Left lung (tissue), 10 donors: ENCODE data around the gene DIPK1A. TPM values are rescaled to one million over a fixed set of nuclear protein-coding genes. Genes with fewer than 3 reads are reported as not detected.

Experiments used
- ATAC-seq: fragments of 200-7000 bp; cut with Tn5 transposase; one replicate; pipeline ENCODE4 v1.9.1; 2020; ENCODE audit warnings: moderate library complexity
- DNase-seq, 4 donors: peaks; one replicate each; pipeline ENCODE4 v3.0.0-alpha.2; 2013 to 2020
- H3K27ac ChIP-seq, 2 donors: fragments of 200-600 bp; sonication (generic) in 1 of 2; one replicate each; pipeline versions ENCODE4 v1.5.0 to v1.8.0; 2020 to 2021
- H3K27me3 ChIP-seq, 2 donors: fragments of 200-600 bp; sonication (generic) in 1 of 2; one replicate each; pipeline versions ENCODE4 v1.5.0 to v1.8.0; 2020 to 2021
- H3K36me3 ChIP-seq, 2 donors: fragments of 200-600 bp; sonication (generic) in 1 of 2; one replicate each; pipeline versions ENCODE4 v1.5.0 to v1.8.0; 2020 to 2021
- H3K4me1 ChIP-seq, 2 donors: fragments of 200-600 bp; one replicate each; pipeline ENCODE4 v1.8.0; 2021
- H3K4me3 ChIP-seq, 2 donors: fragments of 200-600 bp; sonication (generic) in 1 of 2; one replicate each; pipeline versions ENCODE4 v1.5.0 to v1.8.0; 2020 to 2021; ENCODE audit warnings: mild to moderate bottlenecking in 1 of 2
- H3K9me3 ChIP-seq, 2 donors: fragments of 200-600 bp; sonication (generic) in 1 of 2; one replicate each; pipeline versions ENCODE4 v1.5.0 to v1.8.0; 2020 to 2021
- intact Hi-C, 2 donors: fragments of 100-400 bp; cut with DNase I; formaldehyde crosslinking; loops; one replicate each; pipeline versions ENCODE4 v1.11.2 to v1.14.2; 2022
- polyA plus RNA-seq, 6 donors: library from polyadenylated mRNA; unstranded; fragments of 120-200 nt; gene quantifications; one replicate each; pipeline ENCODE4 v1.2.1, GENCODE V29; 2013; ENCODE audit not compliant: insufficient read length in 6 of 6
- total RNA-seq, 2 donors: library from RNA; stranded (reverse); fragmentation: NEBNext Ultra II Directional; extraction: Animal tissue kit (Norgen Biotek cat#: 25700); gene quantifications; one replicate each; pipeline ENCODE4 v1.2.1, GENCODE V29; 2021
- TF ChIP-seq, protein P1 (sequence below), 2 donors: fragments of 200-600 bp; sonication (generic) in 1 of 2; IDR thresholded peaks; one replicate each; pipeline versions ENCODE4 v1.5.0 to v1.8.0; 2021; ENCODE audit warnings: antibody characterized with exemption in 2 of 2
- donor health status: DM: no; HTN: yes; CAD: no.
- donor health status: DM: no; HTN: no; CAD: no.

DIPK1A gene
- total and polyA plus RNA-seq, 8 donors, result 6.8 to 14.8 (median 10.2) TPM

DNA sequence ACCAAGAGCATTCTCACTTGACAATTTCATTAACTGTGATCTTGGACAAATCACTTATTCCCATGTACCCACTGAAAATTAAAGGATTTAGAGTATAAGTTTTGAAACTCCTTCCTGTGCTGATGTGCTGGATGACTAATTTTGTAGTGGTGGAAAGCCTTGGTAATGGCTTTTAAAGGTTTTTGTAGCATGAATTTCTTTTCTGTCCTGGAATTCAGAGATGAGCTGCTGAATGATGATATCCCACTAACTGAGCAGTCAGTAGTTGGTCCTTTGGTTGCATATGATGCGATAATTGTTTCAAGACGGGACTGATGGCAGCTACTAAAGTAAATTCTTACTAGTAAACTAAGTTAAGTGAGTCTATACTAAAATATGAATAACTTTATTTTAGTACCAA lies 124.2 kb downstream of the DIPK1A start:
- H3K4me1 ChIP-seq, result peaks cover 14 to 69% of the 10 kb centered on the region in 2 donors
- DNase-seq (no peak), ATAC-seq (no peak)
- intact Hi-C loops, result no loop called here
- H3K9me3 ChIP-seq, result no peaks in the 10 kb centered on the region
- peaks cover 6 to 87% of the 10 kb centered on the region in 2 donors for H3K36me3 ChIP-seq
- TF ChIP-seq, protein P1, sequence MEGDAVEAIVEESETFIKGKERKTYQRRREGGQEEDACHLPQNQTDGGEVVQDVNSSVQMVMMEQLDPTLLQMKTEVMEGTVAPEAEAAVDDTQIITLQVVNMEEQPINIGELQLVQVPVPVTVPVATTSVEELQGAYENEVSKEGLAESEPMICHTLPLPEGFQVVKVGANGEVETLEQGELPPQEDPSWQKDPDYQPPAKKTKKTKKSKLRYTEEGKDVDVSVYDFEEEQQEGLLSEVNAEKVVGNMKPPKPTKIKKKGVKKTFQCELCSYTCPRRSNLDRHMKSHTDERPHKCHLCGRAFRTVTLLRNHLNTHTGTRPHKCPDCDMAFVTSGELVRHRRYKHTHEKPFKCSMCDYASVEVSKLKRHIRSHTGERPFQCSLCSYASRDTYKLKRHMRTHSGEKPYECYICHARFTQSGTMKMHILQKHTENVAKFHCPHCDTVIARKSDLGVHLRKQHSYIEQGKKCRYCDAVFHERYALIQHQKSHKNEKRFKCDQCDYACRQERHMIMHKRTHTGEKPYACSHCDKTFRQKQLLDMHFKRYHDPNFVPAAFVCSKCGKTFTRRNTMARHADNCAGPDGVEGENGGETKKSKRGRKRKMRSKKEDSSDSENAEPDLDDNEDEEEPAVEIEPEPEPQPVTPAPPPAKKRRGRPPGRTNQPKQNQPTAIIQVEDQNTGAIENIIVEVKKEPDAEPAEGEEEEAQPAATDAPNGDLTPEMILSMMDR (IDR thresholded peaks at IDR 0.05), result no peak
- no peak overlapping the region for H3K4me3 ChIP-seq
- no peak overlapping the region for H3K27ac ChIP-seq
- no peaks in the 10 kb centered on the region for H3K27me3 ChIP-seq

DNA sequence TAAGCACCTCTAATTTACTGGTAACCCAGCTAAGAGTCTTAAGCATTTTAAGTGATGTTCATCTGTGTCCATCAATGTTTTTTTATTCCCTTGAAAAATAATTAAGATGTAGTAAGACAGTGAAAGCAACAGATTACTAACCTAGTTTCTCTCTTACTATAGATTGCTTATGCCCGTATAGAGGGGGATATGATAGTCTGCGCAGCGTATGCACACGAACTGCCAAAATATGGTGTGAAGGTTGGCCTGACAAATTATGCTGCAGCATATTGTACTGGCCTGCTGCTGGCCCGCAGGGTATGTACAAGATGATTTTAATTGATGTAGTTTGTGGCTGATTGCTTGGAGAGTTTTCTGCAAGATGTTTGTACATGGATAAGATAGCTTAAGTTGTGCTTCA lies 126.6 kb downstream of the DIPK1A start:
- intact Hi-C loops, result no loop called here
- peak overlapping the region in 1 of 2 donors; percentile 86 for H3K4me3 ChIP-seq
- peaks cover 14 to 69% of the 10 kb centered on the region in 2 donors for H3K4me1 ChIP-seq
- DNase-seq (no peak), ATAC-seq (no peak)
- peaks cover 6 to 63% of the 10 kb centered on the region in 2 donors for H3K36me3 ChIP-seq
- no peak overlapping the region for H3K27ac ChIP-seq
- TF ChIP-seq, protein P1 (IDR thresholded peaks at IDR 0.05), result no peak
- no peaks in the 10 kb centered on the region for H3K27me3 ChIP-seq
- no peaks in the 10 kb centered on the region for H3K9me3 ChIP-seq

DNA sequence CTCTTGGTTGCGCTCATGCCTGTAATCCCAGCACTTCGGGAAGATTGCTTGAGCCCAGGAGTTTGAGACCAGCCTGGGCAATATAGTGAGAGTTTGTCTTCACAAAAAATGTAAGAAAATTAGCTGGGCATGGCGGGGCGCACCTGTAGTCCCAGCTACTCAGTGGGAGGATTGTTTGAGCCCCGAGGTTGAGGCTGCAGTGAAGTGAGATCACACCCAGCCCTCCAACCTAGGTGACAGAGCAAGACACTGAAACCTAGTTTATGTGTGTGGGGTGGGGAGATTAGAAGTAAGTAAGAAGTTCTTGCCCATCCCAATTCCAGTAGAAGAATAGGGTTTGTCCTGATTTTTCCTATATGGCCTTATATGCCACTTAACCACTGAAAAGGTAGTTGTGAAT lies 127.4 kb downstream of the DIPK1A start:
- no peak overlapping the region for H3K27ac ChIP-seq
- peaks cover 14 to 61% of the 10 kb centered on the region in 2 donors for H3K4me1 ChIP-seq
- H3K4me3 ChIP-seq, result peak overlapping the region in 1 of 2 donors; percentile 86
- intact Hi-C loops, result no loop called here
- TF ChIP-seq, protein P1 (IDR thresholded peaks at IDR 0.05), result no peak
- no peaks in the 10 kb centered on the region for H3K9me3 ChIP-seq
- no peak for ATAC-seq
- no peak for DNase-seq
- H3K27me3 ChIP-seq, result no peaks in the 10 kb centered on the region
- H3K36me3 ChIP-seq, result peaks cover 6 to 55% of the 10 kb centered on the region in 2 donors

DNA sequence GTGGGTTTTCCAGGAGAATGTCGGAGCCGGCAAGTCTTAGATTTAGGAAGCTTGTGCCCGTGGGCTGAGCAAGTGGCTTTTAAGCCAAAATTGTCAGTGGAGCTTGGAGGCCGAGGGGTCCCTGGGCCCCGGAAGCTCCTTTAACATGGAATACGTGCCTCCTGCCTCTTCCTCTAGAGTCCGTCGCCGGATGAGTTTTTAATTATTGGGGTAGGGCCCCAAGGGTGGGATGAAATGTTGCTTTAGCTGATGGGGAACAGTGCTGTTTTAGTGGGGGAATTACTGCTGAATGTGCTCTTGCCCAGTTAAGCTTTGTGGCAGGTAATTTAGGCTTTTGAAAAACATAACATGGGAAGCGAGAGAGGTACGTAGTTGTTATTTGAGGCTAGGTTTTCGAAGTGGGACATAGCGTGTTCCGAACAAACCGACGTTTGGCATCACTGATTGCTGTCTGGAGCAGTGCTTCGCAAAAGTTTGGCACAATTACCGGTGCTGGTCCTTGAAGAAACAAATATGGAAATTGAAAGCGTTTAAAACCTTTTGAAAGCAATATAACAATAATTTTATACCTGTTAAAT lies 128.6 kb downstream of the DIPK1A start:
- Histone ChIP-seq H3K4me3 (peak overlapping the region; percentile 74 to 86), H3K4me1 (peaks cover 14 to 50% of the 10 kb centered on the region in 2 donors), H3K9me3 (no peaks in the 10 kb centered on the region), H3K27me3 (no peaks in the 10 kb centered on the region), H3K36me3 (peaks cover 3 to 43% of the 10 kb centered on the region in 2 donors), H3K27ac (peak overlapping the region; percentile 86 to 88)
- DNase-seq (no peak), ATAC-seq (peak; percentile 6)
- TF ChIP-seq, protein P1 (IDR thresholded peaks at IDR 0.05), result no peak
- intact Hi-C loops, result no loop called here

DNA sequence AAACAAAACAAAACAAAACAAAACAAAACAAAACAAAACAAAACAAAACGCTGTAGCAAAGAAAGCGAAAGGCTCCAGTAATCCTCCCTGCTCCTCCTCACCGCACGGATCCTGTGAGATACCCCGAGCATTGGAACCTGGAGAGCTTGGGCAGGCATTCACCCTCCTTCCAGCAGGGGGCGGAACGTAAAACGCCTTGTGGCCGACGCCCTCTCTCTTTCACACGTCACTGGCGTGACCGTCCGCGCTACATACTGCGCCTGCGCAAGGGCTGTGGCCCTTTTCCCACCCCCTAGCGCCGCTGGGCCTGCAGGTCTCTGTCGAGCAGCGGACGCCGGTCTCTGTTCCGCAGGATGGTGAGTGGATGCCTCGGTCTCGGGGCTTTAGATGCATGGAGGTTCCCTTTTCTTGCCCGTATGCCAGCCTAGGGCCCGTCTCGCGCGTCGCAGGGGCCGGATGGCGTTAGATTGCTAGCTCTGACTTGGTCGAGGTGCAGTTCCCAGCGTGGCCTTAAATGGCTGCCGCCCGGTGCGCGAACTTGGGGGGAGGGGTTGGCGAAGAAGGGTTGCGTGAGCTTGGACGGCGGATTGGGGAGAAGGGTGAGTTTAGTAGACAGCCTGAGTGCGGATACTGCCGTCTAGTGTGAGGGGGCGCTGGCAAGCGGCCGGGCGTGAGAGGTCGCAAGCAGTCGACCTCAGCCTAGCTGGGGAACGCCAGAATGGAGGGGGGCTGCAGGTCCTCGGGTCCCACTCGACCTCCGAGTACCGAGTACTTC lies 129.3 kb downstream of the DIPK1A start, which contains the start of gene RPL5:
Gene RPL5 (plus strand): TSS at position 279 of the 775 bp plus-strand sequence. CDS start 75 bp downstream, at position 354.
- DNase-seq, result peak; percentile 97 to 100 (median 98)
- H3K4me3 ChIP-seq, result peak within 1 kb of the TSS; percentile 74 to 86
- H3K9me3 ChIP-seq, result no peaks in the 10 kb centered on the region
- H3K4me1 ChIP-seq, result peaks cover 14 to 43% of the 10 kb centered on the region in 2 donors
- H3K36me3 ChIP-seq, result peaks cover 3 to 36% of the 10 kb centered on the region in 2 donors
- intact Hi-C loops, result no loop called here
- H3K27me3 ChIP-seq, result no peaks in the 10 kb centered on the region
- ATAC-seq, result peak; percentile 98
- TF ChIP-seq, protein P1 (IDR thresholded peaks at IDR 0.05), result peak; percentile 94 to 96
- H3K27ac ChIP-seq, result peak within 1 kb of the TSS; percentile 86 to 88
